ENCODE measurements around the gene ABLIM2.

Gene ABLIM2

GRCh38 chr4:8194306-8195242, 36.0 kb upstream of the ABLIM2 start:
- no peak for DNase-seq

GRCh38 chr4:8192748-8193738, 34.4 kb upstream of the ABLIM2 start:
- DNase-seq, result peak in 8 of 56 donors; percentile 13 to 44 (median 23)

GRCh38 chr4:8191136-8191747, 32.6 kb upstream of the ABLIM2 start:
- peak in 27 of 56 donors; percentile 15 to 67 (median 34) for DNase-seq

GRCh38 chr4:8189551-8190466, 31.2 kb upstream of the ABLIM2 start:
- DNase-seq, result peak in 1 of 56 donors; percentile 55

- peak in 35 of 56 donors; percentile 11 to 74 (median 39) for DNase-seq
These were observed 30.3 kb upstream of the ABLIM2 start for GRCh38 chr4:8188743-8189550.

GRCh38 chr4:8188085-8188484, 29.5 kb upstream of the ABLIM2 start:
- DNase-seq, result no peak

- no peak for DNase-seq
These were observed 27.3 kb upstream of the ABLIM2 start for GRCh38 chr4:8185930-8186329.

GRCh38 chr4:8185295-8185694, 26.7 kb upstream of the ABLIM2 start:
- no peak for DNase-seq

- DNase-seq, result no peak
These were observed 25.4 kb upstream of the ABLIM2 start for GRCh38 chr4:8184061-8184460.

GRCh38 chr4:8182858-8183725, 24.5 kb upstream of the ABLIM2 start:
- DNase-seq, result no peak

- no peak for DNase-seq
These were observed 23.7 kb upstream of the ABLIM2 start for GRCh38 chr4:8182294-8182693.

GRCh38 chr4:8181844-8182243, 23.2 kb upstream of the ABLIM2 start:
- no peak for DNase-seq

- no peak for DNase-seq
These were observed 22.5 kb upstream of the ABLIM2 start for GRCh38 chr4:8181119-8181518.

- no peak for DNase-seq
These were observed 21.9 kb upstream of the ABLIM2 start for GRCh38 chr4:8180310-8181093.

- DNase-seq, result no peak
These were observed 21.2 kb upstream of the ABLIM2 start for GRCh38 chr4:8179771-8180170.

- DNase-seq, result peak in 2 of 56 donors; percentile 23 to 45
These were observed 20.5 kb upstream of the ABLIM2 start for GRCh38 chr4:8179074-8179473.

GRCh38 chr4:8177956-8178355, 19.3 kb upstream of the ABLIM2 start:
- no peak for DNase-seq

GRCh38 chr4:8177552-8177951, 18.9 kb upstream of the ABLIM2 start:
- DNase-seq, result no peak

Data from nucleus accumbens (tissue), 56 donors.